ENCODE results near the gene SCGN.

SCGN gene

DNA sequence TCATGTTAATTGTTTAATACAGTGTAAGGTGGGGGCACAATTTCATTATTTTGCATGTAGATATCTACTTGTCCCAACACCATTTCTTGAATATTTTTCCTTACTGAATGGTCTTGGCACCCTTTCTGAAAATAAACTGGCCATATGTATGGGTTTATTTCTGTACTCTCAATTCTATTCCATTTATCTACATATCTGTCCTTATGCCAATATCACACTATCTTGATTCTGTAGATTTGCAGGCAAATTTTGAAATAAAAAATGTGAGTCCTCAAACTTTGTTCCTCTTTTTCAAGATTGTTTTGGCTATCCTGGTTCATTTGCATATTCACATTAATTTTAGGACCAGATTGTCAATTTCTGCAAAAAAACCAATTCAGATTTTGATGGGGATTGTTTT, 34.8 kb downstream of the SCGN start:
- no peak for DNase-seq (ENCODE audit: low read depth)

DNA sequence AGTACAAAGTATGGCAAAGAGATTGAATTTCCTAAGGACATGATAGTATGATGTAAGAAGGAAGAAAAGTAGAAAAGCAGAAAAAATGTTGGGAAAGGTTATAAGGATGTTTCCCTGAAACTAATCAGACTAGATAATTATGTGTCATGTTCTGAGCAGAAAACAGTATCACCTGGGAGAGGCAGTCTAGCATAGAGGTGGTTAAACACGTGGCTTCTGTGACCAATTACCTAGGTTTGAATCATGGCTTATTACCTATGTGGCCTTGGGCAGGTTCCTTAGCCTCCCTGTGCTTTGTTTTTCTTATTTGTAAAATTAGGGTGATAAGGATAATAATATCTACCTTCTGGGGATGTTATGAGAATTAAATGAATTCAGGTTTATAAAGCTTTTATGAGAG, 38.0 kb downstream of the SCGN start:
- no peak for DNase-seq (ENCODE audit: low read depth)

DNA sequence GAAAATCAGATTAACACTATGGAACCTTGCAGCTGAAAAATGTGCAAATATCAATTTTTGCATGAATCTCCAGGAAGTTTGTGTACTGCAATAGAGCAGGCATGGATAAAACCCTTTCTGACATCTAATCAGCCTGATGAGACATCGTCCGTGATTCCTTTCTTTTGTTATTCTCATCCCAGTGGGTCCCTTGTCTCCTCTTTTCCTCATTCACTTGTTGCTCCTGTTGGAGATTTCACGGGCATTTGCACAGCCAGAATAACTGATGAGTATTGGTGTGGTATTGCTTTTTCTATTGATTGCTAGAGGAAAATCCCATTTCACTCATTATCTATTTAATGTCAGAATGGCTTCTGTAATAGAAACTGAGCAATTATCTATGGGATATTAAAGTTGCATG, 39.9 kb downstream of the SCGN start:
- DNase-seq (ENCODE audit: low read depth): no peak

DNA sequence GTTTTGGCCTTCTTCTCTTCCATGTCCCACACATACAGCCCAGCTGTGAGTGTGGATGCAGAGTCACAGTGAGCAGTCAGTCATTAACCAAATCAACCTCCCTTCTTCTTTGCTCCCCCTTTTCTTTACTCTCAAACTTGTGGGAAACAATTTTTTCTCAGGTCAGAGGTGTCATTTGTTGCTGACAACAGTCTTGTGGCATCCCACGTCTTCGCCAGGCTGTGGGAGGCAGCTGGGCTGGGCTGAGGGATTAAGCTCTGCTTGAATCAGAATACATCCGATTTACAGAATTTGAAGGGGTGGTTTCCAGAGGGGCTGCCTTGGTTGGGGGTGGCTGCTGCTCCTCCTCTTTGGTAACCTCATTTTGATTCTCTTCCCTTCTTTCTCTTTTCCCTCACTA, 40.5 kb downstream of the SCGN start:
- DNase-seq (ENCODE audit: low read depth): no peak

DNA sequence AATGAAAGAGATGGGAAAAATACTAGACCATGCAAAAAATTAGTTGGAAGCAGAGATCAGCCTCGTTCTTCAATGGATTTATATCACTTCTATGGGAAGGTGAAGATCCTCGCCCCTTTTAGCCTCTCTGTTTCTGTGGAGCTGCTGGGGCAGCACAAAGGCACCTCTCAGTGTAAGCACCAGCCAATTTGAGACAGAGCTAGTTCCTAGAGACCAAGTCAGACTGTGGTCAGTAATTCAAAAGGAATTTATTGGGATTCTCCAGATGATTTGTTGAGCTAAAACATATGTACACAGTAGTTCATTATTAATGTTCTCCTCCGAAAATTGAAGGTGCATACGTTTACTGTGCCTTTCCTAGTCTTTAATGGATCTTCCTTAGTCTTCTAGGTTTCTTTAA, 42.4 kb downstream of the SCGN start:
- DNase-seq (ENCODE audit: low read depth): no peak

DNA sequence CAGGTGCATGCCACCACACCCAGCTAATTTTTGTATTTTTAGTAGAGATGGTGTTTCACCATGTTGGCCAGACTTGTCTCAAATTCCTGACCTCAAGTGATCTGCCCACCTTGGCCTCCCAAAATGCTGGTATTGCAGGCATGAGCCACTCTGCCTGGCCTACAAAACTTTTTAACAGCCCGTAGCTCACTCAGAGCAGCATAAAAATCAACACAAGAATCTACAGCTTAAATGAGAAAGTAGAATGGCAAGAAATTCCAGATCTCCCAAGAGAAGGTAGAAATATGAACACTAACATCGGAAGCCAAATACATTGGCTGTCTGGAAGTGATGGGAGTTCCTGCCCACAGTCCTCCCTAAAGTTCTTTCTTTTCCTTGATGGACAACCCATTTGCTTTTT, 43.7 kb downstream of the SCGN start:
- no peak for DNase-seq (ENCODE audit: low read depth)

DNA sequence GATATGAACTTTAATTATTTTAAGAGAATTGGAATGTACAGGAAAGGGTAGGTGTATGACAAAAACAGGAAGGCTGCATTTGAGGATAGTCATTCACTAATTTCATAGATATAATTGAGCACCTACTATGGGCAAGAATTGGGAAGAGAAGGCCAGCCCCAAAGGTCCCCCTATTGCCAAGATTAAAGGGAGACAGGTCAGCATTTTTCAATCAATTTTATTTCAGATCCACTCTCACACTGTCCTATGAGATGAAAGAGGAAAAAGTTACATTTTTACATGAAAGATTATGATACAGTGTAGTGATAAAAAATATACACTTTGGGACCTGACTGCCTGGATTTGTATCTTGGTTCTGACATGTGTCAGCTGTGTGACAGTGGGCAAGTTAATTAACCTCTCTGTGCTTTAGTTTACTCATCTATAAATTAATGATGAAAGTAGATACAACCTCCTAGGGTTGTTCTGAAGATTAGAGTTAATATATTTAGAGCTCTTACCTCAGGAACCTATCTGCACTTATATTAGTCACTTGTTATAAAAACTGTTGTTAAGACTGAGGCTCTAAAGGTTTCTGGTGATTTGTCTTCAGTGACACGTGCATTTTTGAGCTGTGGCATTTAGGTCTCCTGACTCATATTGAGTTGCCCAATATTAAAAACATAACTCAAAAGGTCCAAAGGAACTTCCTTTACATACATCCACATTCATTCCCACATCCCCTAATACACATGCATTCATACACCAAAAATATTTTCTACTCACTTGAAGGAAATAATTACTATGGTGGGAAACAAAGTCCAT, 45.7 kb downstream of the SCGN start:
- no peak for DNase-seq (ENCODE audit: low read depth)

DNA sequence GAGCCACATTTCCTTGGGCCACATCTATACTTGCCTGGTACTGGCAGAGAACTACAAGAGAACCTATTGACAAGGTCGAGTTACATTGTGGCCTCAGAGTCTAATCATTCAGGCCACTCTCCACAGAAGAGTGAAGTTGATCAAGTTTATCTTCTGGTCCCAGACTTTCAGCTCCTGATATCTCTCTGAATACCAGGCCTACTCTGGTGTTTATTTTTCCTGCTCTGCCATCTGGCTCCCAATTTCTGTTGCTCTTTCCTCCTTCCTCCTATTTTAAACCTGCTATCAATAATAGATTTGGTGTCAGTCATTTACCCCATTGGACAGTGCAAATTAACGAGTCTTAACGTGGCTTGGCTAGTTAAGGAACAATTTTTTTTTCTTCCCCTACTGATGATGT, 46.6 kb downstream of the SCGN start:
- DNase-seq (ENCODE audit: low read depth): no peak

DNA sequence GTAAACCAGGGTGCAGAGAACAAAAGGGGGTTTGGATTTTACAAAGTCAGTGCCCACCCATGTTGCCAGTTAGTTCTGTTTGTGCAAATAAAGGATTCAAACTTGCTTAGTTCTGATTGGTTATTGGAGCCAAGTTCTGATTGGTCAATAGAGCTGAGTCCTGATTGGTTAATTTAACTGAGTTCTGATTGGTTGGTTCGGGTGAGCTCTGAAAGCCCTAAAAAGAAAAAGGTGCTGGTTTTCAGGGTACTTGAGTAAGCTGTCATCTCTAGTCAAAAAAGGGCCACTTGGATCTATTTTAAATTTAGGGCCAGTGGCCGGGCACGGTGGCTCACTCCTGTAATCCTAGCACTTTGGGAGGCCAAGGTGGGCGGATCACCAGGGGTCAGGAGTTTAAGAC, 47.6 kb downstream of the SCGN start:
- DNase-seq (ENCODE audit: low read depth): no peak

DNA sequence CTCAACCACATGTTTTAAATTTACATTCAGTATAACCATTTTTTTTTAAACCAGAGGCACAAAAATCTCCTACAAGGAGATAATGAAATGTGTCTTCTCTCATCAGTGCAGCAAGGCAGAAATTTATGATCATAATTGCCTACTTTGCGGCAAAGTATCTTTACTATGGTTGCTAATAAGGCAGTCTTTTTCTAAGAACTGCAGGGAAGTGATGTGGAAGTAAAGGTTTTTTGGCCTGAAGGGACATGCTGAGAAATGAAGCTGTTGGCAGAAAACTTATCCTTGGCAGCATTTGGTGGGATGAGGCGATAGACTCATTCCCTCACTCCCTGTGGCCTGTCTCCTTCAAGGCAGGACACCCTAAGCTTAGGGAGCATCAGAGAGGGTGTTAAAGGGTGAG, 48.7 kb downstream of the SCGN start:
- DNase-seq (ENCODE audit: low read depth): no peak

DNA sequence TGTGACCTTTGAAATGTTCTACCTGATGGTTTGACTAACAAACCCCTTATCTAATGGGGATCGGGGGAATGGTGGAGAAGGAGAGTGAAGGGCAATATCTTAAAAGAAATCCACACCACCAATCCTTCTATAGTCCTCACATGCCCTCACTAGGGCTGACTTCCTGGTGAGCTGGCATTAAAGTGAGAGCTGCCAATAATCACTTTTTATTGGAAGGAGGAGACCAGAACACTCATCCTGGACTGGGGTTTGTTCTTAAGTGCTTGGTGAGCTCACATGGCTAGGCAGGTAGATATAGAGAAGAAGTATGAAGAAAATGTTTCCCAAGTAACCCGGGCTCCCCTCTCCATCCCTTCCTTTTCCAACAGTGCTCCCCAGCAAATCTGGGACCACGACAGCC, 49.8 kb downstream of the SCGN start:
- DNase-seq (ENCODE audit: low read depth): no peak

DNA sequence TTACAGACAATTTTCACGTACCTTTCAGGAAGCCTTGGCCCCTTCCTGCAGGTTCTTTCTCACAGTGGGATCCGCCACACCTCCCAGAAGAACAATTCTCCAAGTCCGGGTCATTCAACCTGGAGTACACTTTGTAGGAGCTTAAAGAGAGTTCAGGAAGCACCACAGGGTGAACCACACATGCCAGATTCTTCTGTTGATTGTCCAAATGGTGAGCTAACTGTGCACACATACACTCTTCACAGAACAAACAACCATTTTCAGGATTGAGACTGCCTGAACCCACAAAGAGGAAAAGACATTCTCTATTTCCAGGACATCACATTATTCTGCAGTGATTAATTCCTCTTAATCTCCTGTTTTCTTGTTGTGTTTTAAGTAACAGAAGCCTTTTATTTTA, 51.0 kb downstream of the SCGN start:
- no peak for DNase-seq (ENCODE audit: low read depth)

DNA sequence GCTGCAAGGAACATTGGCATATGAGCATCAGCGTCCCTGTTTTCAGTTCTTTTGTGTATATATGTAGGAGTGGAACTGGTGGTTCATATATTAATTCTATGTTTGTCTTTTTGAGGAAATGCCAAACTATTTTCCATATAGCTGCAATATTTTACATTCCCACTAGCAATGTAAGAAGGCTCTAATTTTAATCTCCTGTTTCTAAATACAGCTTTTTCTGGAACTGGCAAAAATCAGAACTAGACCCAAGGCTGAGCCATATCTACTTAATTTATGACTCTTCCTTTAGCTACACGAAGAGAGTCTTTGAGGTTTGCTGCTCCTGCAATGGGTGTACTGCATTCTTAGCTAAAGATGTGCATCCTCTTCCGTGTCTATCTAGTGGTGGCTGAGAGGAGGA, 52.0 kb downstream of the SCGN start:
- no peak for DNase-seq (ENCODE audit: low read depth)

DNA sequence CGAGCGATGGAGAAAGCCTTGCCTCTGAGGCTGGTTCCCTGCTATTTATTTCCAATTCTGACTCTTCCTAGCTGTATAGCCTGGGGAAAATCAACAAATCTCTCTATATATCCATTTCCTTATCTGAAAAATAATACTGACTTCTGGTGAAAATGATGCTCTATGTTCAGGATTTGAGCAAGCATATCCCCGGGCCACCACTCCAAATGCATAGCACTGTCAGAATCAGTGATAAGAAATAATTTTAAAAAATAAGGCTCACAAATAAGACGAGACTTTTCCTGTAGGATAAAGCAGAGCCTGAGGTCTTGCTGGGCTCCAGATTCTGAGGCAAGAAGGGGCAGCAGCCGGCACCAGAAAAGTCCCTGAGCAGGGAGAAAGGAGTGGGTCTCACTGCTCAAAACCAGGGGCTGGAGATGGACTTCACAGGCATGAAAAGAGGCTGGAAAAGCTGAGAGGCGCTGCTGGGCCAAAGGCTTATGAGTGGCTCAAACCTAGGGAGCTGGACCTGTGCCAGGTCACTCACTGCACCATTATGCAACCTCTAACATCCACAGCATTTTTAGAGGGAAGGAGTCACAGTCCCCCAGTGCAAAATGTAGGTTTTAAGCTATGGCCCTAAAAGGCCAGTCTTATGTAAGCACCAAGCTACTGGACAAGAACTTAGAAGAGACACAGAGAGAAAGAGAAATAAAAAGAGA, 54.4 kb downstream of the SCGN start:
- no peak for DNase-seq (ENCODE audit: low read depth)

DNA sequence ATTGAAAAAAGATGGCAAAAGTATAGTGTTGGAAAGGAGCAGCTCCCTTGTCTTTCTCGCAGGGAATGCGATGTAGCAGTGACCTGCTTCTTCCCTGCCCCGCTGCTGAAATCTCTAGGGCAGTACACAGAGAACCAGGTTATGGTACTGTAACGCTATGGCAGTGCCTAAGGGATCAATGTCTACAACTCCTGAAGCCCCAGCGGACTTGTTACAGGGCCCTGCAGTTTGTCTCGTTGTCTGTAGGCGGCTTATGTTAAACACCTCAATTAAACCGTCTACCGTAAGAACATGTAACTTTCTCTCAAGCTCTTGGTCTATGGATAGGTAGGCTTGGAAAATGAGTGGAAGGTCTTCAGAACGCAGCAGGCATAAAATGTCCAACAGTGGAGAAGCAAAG, 57.7 kb downstream of the SCGN start:
- DNase-seq (ENCODE audit: low read depth): no peak

DNA sequence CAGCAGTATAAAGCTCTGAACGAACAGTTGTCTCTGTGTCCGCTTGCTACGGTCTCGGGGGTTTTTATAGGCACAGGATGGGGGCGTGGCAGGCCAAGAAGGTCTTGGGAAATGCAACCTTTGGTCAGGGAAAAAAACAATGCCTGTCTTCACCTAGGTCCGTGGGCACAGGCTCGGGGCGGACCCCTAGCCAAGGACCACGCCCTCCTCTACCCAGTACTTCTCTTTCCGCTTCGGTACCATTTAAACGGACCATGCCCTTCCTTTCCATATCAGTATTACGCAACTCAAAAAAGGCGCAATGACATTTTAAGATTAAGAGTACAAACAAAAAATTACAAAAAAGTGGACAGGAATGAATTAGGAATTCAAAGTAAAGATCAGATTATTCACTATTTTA, 58.3 kb downstream of the SCGN start:
- no peak for DNase-seq (ENCODE audit: low read depth)

DNA sequence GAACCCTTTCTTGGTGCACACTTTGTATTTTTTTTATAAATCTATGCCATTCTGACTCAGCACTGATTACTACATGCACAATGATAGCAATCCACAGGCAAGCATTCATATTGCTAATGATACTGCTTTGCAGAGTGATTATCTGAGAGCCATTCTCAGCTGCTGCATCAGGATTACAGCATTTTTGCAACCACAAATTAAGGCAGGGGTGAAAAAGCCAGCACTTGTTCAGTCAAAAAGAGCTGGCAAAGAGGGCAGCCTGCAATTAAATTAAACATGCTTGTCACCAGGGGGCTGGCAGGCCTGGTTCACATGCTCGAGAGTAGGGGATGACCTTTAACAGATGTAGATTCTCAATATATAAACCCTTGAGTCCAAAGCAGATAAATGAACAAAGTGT, 61.8 kb downstream of the SCGN start:
- DNase-seq (ENCODE audit: low read depth): no peak

DNA sequence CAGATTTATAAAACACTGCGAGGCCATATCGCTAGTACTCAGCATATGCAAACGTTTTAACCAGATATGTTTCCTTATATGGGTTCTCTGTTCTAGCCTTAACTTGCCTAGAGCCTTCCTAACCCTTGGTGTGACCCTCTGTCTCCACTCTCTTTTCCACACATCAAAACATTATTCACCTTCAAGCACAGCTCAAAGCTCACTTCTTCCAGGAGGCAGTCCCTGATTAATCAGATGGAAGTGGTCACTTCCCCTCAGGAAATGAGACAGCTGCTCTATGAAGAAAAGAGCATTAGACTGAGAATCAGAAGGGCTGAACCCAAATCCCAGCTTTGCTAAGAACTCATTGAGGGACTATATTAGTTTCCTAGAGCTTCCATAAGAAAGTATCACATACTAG, 62.8 kb downstream of the SCGN start:
- no peak for DNase-seq (ENCODE audit: low read depth)

DNA sequence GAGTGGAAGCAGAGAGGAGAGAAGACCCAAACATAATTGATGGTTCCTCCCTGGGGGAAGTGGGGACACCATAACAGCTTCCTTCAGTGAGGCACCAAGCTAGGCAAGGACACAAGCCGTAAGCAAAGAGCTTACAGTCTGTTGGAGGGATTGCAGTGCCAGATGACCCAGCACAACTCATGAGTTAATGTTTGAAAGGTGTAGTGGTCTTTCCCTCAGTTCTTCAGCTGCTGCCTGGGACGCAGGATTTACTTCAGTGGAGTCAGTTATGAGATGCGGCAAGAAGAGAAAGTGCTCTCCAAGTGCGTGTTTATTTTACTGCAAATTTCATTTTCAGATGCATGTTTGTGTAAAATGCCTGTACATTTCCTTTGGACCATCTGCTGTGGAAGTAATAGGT, 63.8 kb downstream of the SCGN start:
- no peak for DNase-seq (ENCODE audit: low read depth)

DNA sequence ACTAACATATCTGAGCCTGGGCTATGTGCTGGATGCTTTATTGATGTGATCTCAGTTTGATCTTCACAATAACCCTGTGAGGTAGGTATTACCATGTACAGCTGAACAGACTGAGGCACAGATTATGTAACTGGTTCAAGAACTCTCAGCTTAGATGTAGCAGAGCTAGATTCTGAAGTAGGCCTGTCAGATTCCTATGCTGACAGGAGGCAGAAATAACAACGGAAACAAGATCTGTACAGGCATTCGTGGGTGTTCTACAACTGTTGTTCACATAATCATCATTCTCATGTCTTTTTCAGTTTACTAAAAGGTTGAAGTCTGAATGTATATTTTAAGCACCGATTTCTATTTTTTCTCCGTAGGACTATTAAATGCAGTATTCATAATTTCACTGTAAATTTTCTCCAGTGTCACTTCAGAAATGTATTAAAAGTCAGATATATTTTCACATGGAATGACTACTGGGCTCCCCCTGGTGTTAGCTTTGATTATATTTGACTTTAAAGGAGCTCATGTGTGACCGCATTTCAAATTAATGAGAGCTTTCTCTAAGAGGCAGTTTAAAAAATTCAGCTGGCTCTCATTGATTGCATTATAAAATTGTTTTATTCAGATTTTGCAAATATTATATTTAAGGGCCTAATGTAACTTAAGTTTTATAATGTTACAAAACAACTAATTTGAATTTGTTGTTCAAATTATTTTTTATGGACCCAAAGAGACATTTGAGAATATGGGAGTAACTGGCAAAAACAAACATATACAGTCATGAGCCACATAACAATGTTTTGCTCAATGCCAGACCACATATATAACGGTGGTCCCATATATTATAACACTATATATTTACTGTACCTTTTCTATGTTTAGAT, 66.1 kb downstream of the SCGN start:
- peak; percentile 10 for DNase-seq (ENCODE audit: low read depth)

DNA sequence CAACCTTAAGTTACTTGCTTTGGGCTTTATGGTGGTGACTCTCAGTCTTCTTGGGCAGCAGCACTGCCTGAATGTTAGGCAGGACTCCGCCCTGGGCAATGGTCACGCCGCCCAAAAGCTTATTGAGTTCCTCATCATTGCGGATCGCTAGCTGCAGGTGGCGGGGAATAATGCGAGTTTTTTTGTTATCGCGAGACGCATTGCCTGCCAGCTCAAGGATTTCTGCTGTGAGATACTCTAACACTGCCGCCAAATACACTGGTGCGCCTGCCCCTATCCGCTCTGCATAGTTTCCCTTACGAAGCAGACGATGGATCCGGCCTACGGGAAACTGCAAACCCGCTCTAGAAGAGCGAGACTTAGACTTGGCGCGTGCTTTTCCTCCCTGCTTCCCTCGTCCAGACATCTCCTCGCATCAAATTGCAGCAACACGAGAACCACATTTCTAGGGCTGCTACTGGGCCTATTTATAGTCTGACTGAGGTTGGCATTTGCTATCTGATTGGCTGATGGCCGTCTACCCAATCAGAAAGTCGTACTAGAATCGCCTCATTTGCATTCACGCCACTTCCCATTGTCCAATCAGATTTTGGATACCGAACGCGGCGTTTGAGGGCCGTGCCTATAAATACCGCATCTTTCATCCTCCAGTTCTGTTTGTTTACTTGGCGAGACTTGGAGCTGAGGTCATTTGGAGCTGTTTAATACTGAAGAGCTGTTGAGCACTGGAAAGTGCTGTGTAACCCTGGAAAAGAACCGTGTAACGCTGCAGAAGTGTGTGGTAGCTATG, 74.3 kb downstream of the SCGN start:
- no peak for DNase-seq (ENCODE audit: low read depth)

DNA sequence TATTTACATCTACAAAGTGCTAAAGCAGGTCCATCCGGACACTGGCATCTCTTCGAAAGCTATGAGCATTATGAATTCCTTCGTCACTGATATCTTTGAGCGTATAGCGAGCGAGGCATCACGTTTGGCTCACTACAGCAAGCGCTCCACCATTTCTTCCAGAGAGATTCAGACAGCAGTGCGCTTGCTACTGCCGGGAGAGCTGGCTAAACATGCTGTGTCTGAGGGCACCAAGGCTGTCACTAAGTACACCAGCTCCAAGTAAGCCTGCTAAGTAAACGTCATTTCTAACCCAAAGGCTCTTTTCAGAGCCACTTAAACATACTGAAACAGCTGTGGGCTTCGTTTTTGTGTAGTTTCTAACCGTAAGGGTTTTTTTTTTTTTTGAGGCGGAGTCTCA, 75.0 kb downstream of the SCGN start:
- no peak for DNase-seq (ENCODE audit: low read depth)
